Upper lobe of left lung (tissue), 6 donors: Measurements from ENCODE around the gene KRTAP5-3. TPM values are rescaled to one million over a fixed set of nuclear protein-coding genes. Genes with fewer than 3 reads are reported as not detected.
"Not testable (repeated sequence)": the region's sequence is repeated elsewhere in the genome, so short reads cannot be mapped to it uniquely, and the experiment has no call there.

Experiments used
- ATAC-seq, 2 donors: fragments of 200-7000 bp; cut with Tn5 transposase; one replicate each; pipeline ENCODE4 v1.9.1; 2022; ENCODE audit warnings: mild to moderate bottlenecking in 2 of 2, moderate library complexity in 2 of 2; ENCODE audit not compliant: low FRiP score in 2 of 2
- DNase-seq, 2 donors: peaks; one replicate each; pipeline ENCODE4 v3.0.0-alpha.2; 2019 to 2020
- H3K27ac ChIP-seq, 4 donors: fragments of 200-600 bp; sonication (generic); one replicate each; pipeline ENCODE4 v1.5.1; 2016 to 2019
- H3K27me3 ChIP-seq, 4 donors: fragments of 200-600 bp; sonication (generic); one replicate each; pipeline ENCODE4 v1.5.1; 2017 to 2019
- H3K36me3 ChIP-seq, 4 donors: fragments of 200-600 bp; sonication (generic); one replicate each; pipeline ENCODE4 v1.5.1; 2016 to 2019
- H3K4me1 ChIP-seq, 4 donors: fragments of 200-600 bp; sonication (generic); one replicate each; pipeline ENCODE4 v1.5.1; 2018 to 2019
- H3K4me3 ChIP-seq, 4 donors: fragments of 200-600 bp; sonication (generic); one replicate each; pipeline ENCODE4 v1.5.1; 2017 to 2019; ENCODE audit warnings: mild to moderate bottlenecking in 2 of 4, moderate library complexity in 1 of 4
- H3K9me3 ChIP-seq, 4 donors: fragments of 200-600 bp; sonication (generic); one replicate each; pipeline ENCODE4 v1.5.1; 2018 to 2019
- CTCF ChIP-seq, 6 experiments: fragments of 450-650 bp in 4 of 6; fragments of 200-600 bp in 2 of 6; sonication (generic) in 2 of 6; IDR thresholded peaks; one replicate each; pipeline ENCODE4 v1.5.1; 2016 to 2019; ENCODE audit warnings: antibody characterized with exemption in 6 of 6
- EP300 ChIP-seq, 4 donors: sonication (generic); formaldehyde crosslinking; IDR thresholded peaks; one replicate each; pipeline ENCODE4 v1.5.1; 2017; ENCODE audit warnings: antibody characterized with exemption in 4 of 4, control low read depth in 2 of 4
- POLR2A ChIP-seq, 4 donors: fragments of 450-650 bp; IDR thresholded peaks; one replicate each; pipeline ENCODE4 v1.5.1; 2016 to 2017; ENCODE audit warnings: antibody characterized with exemption in 4 of 4, mild to moderate bottlenecking in 2 of 4
- POLR2AphosphoS5 ChIP-seq, 2 donors: sonication (generic); formaldehyde crosslinking; IDR thresholded peaks; one replicate each; pipeline ENCODE4 v1.5.1; 2017; ENCODE audit warnings: antibody characterized with exemption in 2 of 2
- WGBS, 2 donors: methylation state at CpG; one replicate each; pipeline ENCODE4 v1.1.5; 2017 to 2018; 5-methylcytosine and 5-hydroxymethylcytosine counted together
- total RNA-seq, 6 donors: library from RNA; depleted of rRNA in 4 of 6; stranded (reverse); fragments of >200 nt in 4 of 6; gene quantifications; one replicate each; pipeline versions ENCODE4 v1.1.0 to v1.2.1, GENCODE V29; 2016 to 2021
- donor health status: DM: no; HTN: no; CAD: no; lungs with moderate emphysema.
- donor health status: DM: no; HTN: yes; CAD: no; lungs with severe emphysema.

Gene KRTAP5-3
- total RNA-seq, 6 donors from 2014 or later: not detected

GRCh38 chr11:1598816-1599215 is 9.4 kb downstream of the KRTAP5-3 start:
- Histone ChIP-seq H3K4me1 (no peaks in the 10 kb centered on the region), H3K4me3 (no peak overlapping the region), H3K27ac (no peak overlapping the region), H3K36me3 (no peaks in the 10 kb centered on the region), H3K9me3 (no peaks in the 10 kb centered on the region), H3K27me3 (no peaks in the 10 kb centered on the region)
- DNase-seq: no peak
- 57 to 62% methylated on average over 4 to 6 of the region's 6 CpGs for WGBS, 2 donors
- no peak for TF ChIP-seq POLR2A (IDR thresholded peaks at IDR 0.05)
- TF ChIP-seq CTCF (IDR thresholded peaks at IDR 0.05): no peak
- no peak for TF ChIP-seq POLR2AphosphoS5 (IDR thresholded peaks at IDR 0.05)
- no peak for TF ChIP-seq EP300 (IDR thresholded peaks at IDR 0.05)
- no peak for ATAC-seq

GRCh38 chr11:1598406-1598805 is 9.9 kb downstream of the KRTAP5-3 start:
- not testable (repeated sequence) for H3K9me3 ChIP-seq, H3K27me3 ChIP-seq

GRCh38 chr11:1597994-1598380 is 10.3 kb downstream of the KRTAP5-3 start, which contains the start of gene KRTAP5-2:
Gene KRTAP5-2 (minus strand): TSS chr11:1598294. CDS start chr11:1598250, 44 bp downstream.
- H3K36me3 ChIP-seq: no peaks in the 10 kb centered on the region
- H3K4me1 ChIP-seq: no peaks in the 10 kb centered on the region
- ATAC-seq (no peak), DNase-seq (no peak)
- no peak within 1 kb of the TSS for H3K27ac ChIP-seq
- H3K4me3 ChIP-seq: no peak within 1 kb of the TSS
- H3K27me3 ChIP-seq: no peaks in the 10 kb centered on the region
- no peak for TF ChIP-seq CTCF (IDR thresholded peaks at IDR 0.05)
- no peak for TF ChIP-seq EP300 (IDR thresholded peaks at IDR 0.05)
- TF ChIP-seq POLR2A (IDR thresholded peaks at IDR 0.05): no peak
- TF ChIP-seq POLR2AphosphoS5 (IDR thresholded peaks at IDR 0.05): no peak
- WGBS, 2 donors: no CpG with 5 or more reads among the region's 4 CpGs
- no peaks in the 10 kb centered on the region for H3K9me3 ChIP-seq

More at GRCh38 chr11:1598406-1598805, 9.9 kb downstream of the KRTAP5-3 start:
- WGBS, 2 donors: 74 to 82% methylated on average over 3 of the region's 3 CpGs
- not testable (repeated sequence) for DNase-seq, H3K4me3 ChIP-seq, H3K4me1 ChIP-seq, H3K27ac ChIP-seq, H3K36me3 ChIP-seq, ATAC-seq

GRCh38 chr11:1597331-1597993 is 10.8 kb downstream of the KRTAP5-3 start:
- no peak for DNase-seq
- Histone ChIP-seq H3K4me3 (no peak overlapping the region), H3K27ac (no peak overlapping the region), H3K9me3 (no peaks in the 10 kb centered on the region), H3K27me3 (no peaks in the 10 kb centered on the region), H3K4me1 (no peaks in the 10 kb centered on the region), H3K36me3 (no peaks in the 10 kb centered on the region)
- WGBS, 2 donors: 85 to 88% methylated on average over 9 to 10 of the region's 10 CpGs
- TF ChIP-seq CTCF (IDR thresholded peaks at IDR 0.05) (no peak), EP300 (IDR thresholded peaks at IDR 0.05) (no peak), POLR2AphosphoS5 (IDR thresholded peaks at IDR 0.05) (no peak), POLR2A (IDR thresholded peaks at IDR 0.05) (no peak)
- ATAC-seq: no peak

GRCh38 chr11:1596576-1597121 is 11.6 kb downstream of the KRTAP5-3 start:
- not testable (repeated sequence) for H3K36me3 ChIP-seq, H3K4me1 ChIP-seq, H3K27me3 ChIP-seq, H3K4me3 ChIP-seq, DNase-seq, H3K27ac ChIP-seq, H3K9me3 ChIP-seq
- peak in 1 of 2 donors; percentile 40 for ATAC-seq
- WGBS, 2 donors: 64 to 68% methylated on average over 10 to 15 of the region's 19 CpGs

GRCh38 chr11:1595994-1596575 is 12.2 kb downstream of the KRTAP5-3 start:
- not testable (repeated sequence) for H3K9me3 ChIP-seq

More at GRCh38 chr11:1595994-1596575, 12.2 kb downstream of the KRTAP5-3 start:
- DNase-seq, H3K27ac ChIP-seq, H3K4me3 ChIP-seq, ATAC-seq, H3K36me3 ChIP-seq, H3K27me3 ChIP-seq, H3K4me1 ChIP-seq: not testable (repeated sequence)
- 55 to 57% methylated on average over 11 of the region's 11 CpGs for whole genome bisulfite sequencing, 2 donors
